ENCODE measurements around the gene TACC2.
"Not testable (repeated sequence)": the region's sequence is repeated elsewhere in the genome, so short reads cannot be mapped to it uniquely, and the experiment has no call there.

Gene TACC2

GRCh38 chr10:122099562-122099961 is 110.6 kb downstream of the TACC2 start:
- no peak for TF ChIP-seq Cebpa-rat (IDR thresholded peaks at IDR 0.05)
- peak overlapping the region; percentile 66 for H3K4me2 ChIP-seq
- no peak overlapping the region for H3K9ac ChIP-seq
- no peak overlapping the region for H3K4me3 ChIP-seq
- H3K27ac ChIP-seq: no peak overlapping the region
- H3K36me3 ChIP-seq: no peaks in the 10 kb centered on the region
- H3K9me3 ChIP-seq: 0 out of 2 replicates have a peak, but pooled peaks cover 3% of the 10 kb centered on the region
- H4K20me1 ChIP-seq: no peaks in the 10 kb centered on the region
- peaks cover 32% of the 10 kb centered on the region for H3K4me1 ChIP-seq
- no peaks in the 10 kb centered on the region for H3K27me3 ChIP-seq

DNA sequence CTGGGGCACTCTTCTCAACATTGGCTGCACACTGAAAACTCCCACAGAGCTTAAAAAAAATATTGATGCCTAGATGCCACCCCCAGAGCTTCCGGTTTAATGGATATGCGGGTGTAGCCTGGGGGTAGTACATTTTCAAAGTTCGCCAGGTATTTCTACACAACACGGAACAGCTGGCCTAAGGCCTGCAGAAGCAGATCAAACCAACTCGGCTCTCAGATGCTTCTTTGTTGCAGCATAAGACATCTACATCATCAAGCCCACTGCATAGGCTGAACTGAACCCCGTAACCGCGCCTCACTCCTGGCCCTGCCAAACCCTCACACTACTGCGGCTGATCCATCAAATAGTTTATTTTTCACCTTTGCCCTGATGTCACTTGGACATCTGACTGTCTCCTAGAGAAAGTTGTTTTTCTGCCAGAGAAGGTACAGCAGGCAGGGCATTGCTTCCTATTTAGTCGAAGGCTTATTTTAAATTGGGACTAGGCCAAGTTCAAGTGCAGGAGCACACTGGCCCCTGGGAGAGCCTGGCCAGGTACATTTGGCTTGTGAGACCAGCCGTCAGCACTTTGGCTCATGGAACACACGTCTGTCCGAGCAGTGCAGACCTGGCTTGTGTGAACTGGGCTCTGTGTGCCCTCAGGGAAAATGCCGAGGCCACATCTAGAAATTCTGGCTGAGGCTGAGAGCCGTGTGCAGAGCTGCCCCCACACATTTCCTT is 113.3 kb downstream of the TACC2 start:
- Histone ChIP-seq H3K9me3 (0 out of 2 replicates have a peak, but pooled peaks cover 3% of the 10 kb centered on the region), H3K4me2 (peak overlapping the region; percentile 18; the same call in 1 of the 2 replicates), H3K4me1 (peaks cover 32% of the 10 kb centered on the region), H4K20me1 (no peaks in the 10 kb centered on the region), H3K27me3 (no peaks in the 10 kb centered on the region), H3K36me3 (no peaks in the 10 kb centered on the region), H3K4me3 (no peak overlapping the region), H3K27ac (no peak overlapping the region), H3K9ac (no peak overlapping the region)
- TF ChIP-seq Cebpa-rat (IDR thresholded peaks at IDR 0.05): no peak

- Histone ChIP-seq H3K4me2 (peak overlapping the region; percentile 18; the same call in 1 of the 2 replicates), H3K9me3 (0 out of 2 replicates have a peak, but pooled peaks cover 3% of the 10 kb centered on the region), H3K27ac (no peak overlapping the region), H3K27me3 (no peaks in the 10 kb centered on the region), H3K36me3 (no peaks in the 10 kb centered on the region), H4K20me1 (no peaks in the 10 kb centered on the region), H3K9ac (no peak overlapping the region), H3K4me1 (peaks cover 30% of the 10 kb centered on the region), H3K4me3 (no peak overlapping the region)
- TF ChIP-seq Cebpa-rat (IDR thresholded peaks at IDR 0.05): no peak
These were observed 114.0 kb downstream of the TACC2 start for GRCh38 chr10:122102869-122103525.

- Histone ChIP-seq H3K9ac (no peak overlapping the region), H4K20me1 (no peaks in the 10 kb centered on the region), H3K9me3 (0 out of 2 replicates have a peak, but pooled peaks cover 3% of the 10 kb centered on the region), H3K36me3 (no peaks in the 10 kb centered on the region), H3K4me1 (peaks cover 24% of the 10 kb centered on the region), H3K4me2 (no peak overlapping the region), H3K27ac (no peak overlapping the region), H3K27me3 (no peaks in the 10 kb centered on the region), H3K4me3 (no peak overlapping the region)
- no peak for TF ChIP-seq Cebpa-rat (IDR thresholded peaks at IDR 0.05)
These were observed 114.6 kb downstream of the TACC2 start for GRCh38 chr10:122103592-122103991.

DNA sequence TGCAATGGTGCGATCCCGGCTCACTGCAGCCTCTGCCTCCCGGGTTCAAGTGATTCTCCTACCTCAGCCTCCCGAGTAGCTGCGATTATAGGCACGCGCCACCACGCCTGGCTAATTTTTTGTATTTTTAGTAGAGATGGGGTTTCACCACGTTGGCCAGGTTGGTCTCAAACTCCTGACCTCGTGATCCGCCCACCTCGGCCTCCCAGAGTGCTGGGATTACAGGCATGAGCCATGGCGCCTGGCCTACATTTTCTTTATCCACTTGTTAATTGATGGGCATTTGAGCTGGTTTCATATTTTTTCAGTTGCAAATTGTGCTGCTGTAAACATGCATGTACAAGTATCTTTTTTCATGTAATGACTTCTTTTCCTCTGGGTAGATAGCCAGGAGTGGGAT is 119.8 kb downstream of the TACC2 start:
- H3K27ac ChIP-seq, H3K4me1 ChIP-seq, H4K20me1 ChIP-seq, H3K36me3 ChIP-seq, H3K4me3 ChIP-seq, H3K9ac ChIP-seq, H3K4me2 ChIP-seq: not testable (repeated sequence)
- H3K9me3 ChIP-seq: peaks cover 13% of the 10 kb centered on the region; the same call in 1 of the 2 replicates
- peaks cover 28% of the 10 kb centered on the region for H3K27me3 ChIP-seq

GRCh38 chr10:122112021-122112616 is 123.2 kb downstream of the TACC2 start:
- peaks cover 52% of the 10 kb centered on the region for H3K27me3 ChIP-seq
- no peak for TF ChIP-seq Cebpa-rat (IDR thresholded peaks at IDR 0.05)
- peaks cover 13% of the 10 kb centered on the region; the same call in 1 of the 2 replicates for H3K9me3 ChIP-seq
- peak overlapping the region; percentile 71 for H3K4me3 ChIP-seq
- H4K20me1 ChIP-seq: no peaks in the 10 kb centered on the region
- peak overlapping the region; percentile 88 for H3K4me2 ChIP-seq
- H3K9ac ChIP-seq: no peak overlapping the region
- H3K36me3 ChIP-seq: no peaks in the 10 kb centered on the region
- H3K4me1 ChIP-seq: peaks cover 8% of the 10 kb centered on the region; the same call in 1 of the 2 replicates
- no peak overlapping the region for H3K27ac ChIP-seq

- Histone ChIP-seq H3K27me3 (peaks cover 52% of the 10 kb centered on the region), H3K4me2 (peak overlapping the region; percentile 88), H4K20me1 (no peaks in the 10 kb centered on the region), H3K27ac (no peak overlapping the region), H3K9me3 (peaks cover 13% of the 10 kb centered on the region; the same call in 1 of the 2 replicates), H3K9ac (peak overlapping the region; percentile 41), H3K4me1 (peaks cover 8% of the 10 kb centered on the region; the same call in 1 of the 2 replicates), H3K36me3 (no peaks in the 10 kb centered on the region), H3K4me3 (peak overlapping the region; percentile 71)
- no peak for TF ChIP-seq Cebpa-rat (IDR thresholded peaks at IDR 0.05)
These were observed 123.7 kb downstream of the TACC2 start for GRCh38 chr10:122112625-122113160.

GRCh38 chr10:122113161-122113944 is 124.4 kb downstream of the TACC2 start:
- Histone ChIP-seq H3K4me1 (peaks cover 9% of the 10 kb centered on the region; the same call in 1 of the 2 replicates), H3K9ac (peak overlapping the region; percentile 41), H3K36me3 (no peaks in the 10 kb centered on the region), H3K27me3 (peaks cover 52% of the 10 kb centered on the region), H3K27ac (no peak overlapping the region), H3K4me2 (peak overlapping the region; percentile 88), H4K20me1 (no peaks in the 10 kb centered on the region), H3K9me3 (peaks cover 13% of the 10 kb centered on the region; the same call in 1 of the 2 replicates), H3K4me3 (peak overlapping the region; percentile 71)
- TF ChIP-seq Cebpa-rat (IDR thresholded peaks at IDR 0.05): no peak

Measured in BLaER1 (cell line).